Subcutaneous adipose tissue (tissue), 4 donors: ENCODE results near the gene MANF. TPM values are rescaled to one million over a fixed set of nuclear protein-coding genes. Genes with fewer than 3 reads are reported as not detected.

Source experiments
- CTCF ChIP-seq: fragments of 450-650 bp; IDR thresholded peaks from one replicate; pipeline ENCODE4 v1.5.1; 2016; ENCODE audit warnings: low read depth, mild to moderate bottlenecking, control low read depth, antibody characterized with exemption, moderate library complexity
- total RNA-seq, 4 donors: library from RNA; depleted of rRNA; stranded (reverse); fragments of >200 nt; gene quantifications; one replicate each; pipeline ENCODE4 v1.1.0, GENCODE V29; 2016

The MANF gene
- total RNA-seq, 4 donors from 2014 or later: 14.1 to 62.9 (median 31.6) TPM

- TF ChIP-seq CTCF: no peak
Measured at GRCh38 chr3:51355891-51356578, 29.1 kb upstream of the MANF start.

- TF ChIP-seq CTCF: no peak
Measured at GRCh38 chr3:51357856-51358255, 27.2 kb upstream of the MANF start.

- TF ChIP-seq CTCF: no peak
Measured at GRCh38 chr3:51358981-51359380, 26.1 kb upstream of the MANF start.

- TF ChIP-seq CTCF: no peak
Measured at GRCh38 chr3:51360806-51361205, 24.3 kb upstream of the MANF start.

- TF ChIP-seq CTCF: no peak
Measured at GRCh38 chr3:51361746-51362145, 23.3 kb upstream of the MANF start.

- TF ChIP-seq CTCF: no peak
Measured at GRCh38 chr3:51362476-51362875, 22.6 kb upstream of the MANF start.

GRCh38 chr3:51371943-51372557 is 13.0 kb upstream of the MANF start:
- no peak for TF ChIP-seq CTCF
